ENCODE data around the gene DOK1. TPM values are rescaled to one million over a fixed set of nuclear protein-coding genes. Genes with fewer than 3 reads are reported as not detected.

DOK1 gene
- total RNA-seq, 1 donor from 2014 or later = 37.2 TPM

- no peak for DNase-seq (ENCODE audit: low spot score)
- Mint-ChIP-seq H3K36me3 (ENCODE audit: low read depth) (peaks cover 12% of the 10 kb centered on the region), H3K4me3 (peak overlapping the region; percentile 77), H3K27me3 (ENCODE audit: insufficient read depth) (peaks cover 66% of the 10 kb centered on the region), H3K4me1 (ENCODE audit: low read depth) (peaks cover 16% of the 10 kb centered on the region), H3K27ac (peak overlapping the region; percentile 49), H3K9me3 (no peaks in the 10 kb centered on the region)
- intact Hi-C loops (cut with micrococcal nuclease) = no loop called here
These were observed 39.1 kb upstream of the DOK1 start for GRCh38 chr2:74515271-74515980.

- Mint-ChIP-seq H3K9me3 (no peaks in the 10 kb centered on the region), H3K27me3 (ENCODE audit: insufficient read depth) (peaks cover 65% of the 10 kb centered on the region), H3K27ac (no peak overlapping the region), H3K4me1 (ENCODE audit: low read depth) (peaks cover 16% of the 10 kb centered on the region), H3K36me3 (ENCODE audit: low read depth) (peaks cover 12% of the 10 kb centered on the region), H3K4me3 (peak overlapping the region; percentile 81)
- intact Hi-C loops (cut with micrococcal nuclease) = loop anchor here (1.0 kb wide), 2 partner anchors 9 to 13 kb away; partner anchors contain the start of genes AUP1, HTRA2 and PCGF1
- peak; percentile 72 for DNase-seq (ENCODE audit: low spot score)
These were observed 38.4 kb upstream of the DOK1 start for GRCh38 chr2:74515981-74516633.

GRCh38 chr2:74516650-74517049 is 37.9 kb upstream of the DOK1 start:
- no peak overlapping the region for H3K27ac Mint-ChIP-seq
- peaks cover 12% of the 10 kb centered on the region for H3K36me3 Mint-ChIP-seq (ENCODE audit: low read depth)
- intact Hi-C loops (cut with micrococcal nuclease) = loop anchor here (1.0 kb wide), 2 partner anchors 9 to 13 kb away; partner anchors contain the start of genes AUP1, HTRA2 and PCGF1
- peaks cover 16% of the 10 kb centered on the region for H3K4me1 Mint-ChIP-seq (ENCODE audit: low read depth)
- no peaks in the 10 kb centered on the region for H3K9me3 Mint-ChIP-seq
- DNase-seq (ENCODE audit: low spot score) = no peak
- peaks cover 61% of the 10 kb centered on the region for H3K27me3 Mint-ChIP-seq (ENCODE audit: insufficient read depth)
- H3K4me3 Mint-ChIP-seq = peak overlapping the region; percentile 81

- Mint-ChIP-seq H3K4me3 (no peak overlapping the region), H3K4me1 (ENCODE audit: low read depth) (peaks cover 27% of the 10 kb centered on the region), H3K27ac (no peak overlapping the region), H3K9me3 (no peaks in the 10 kb centered on the region), H3K27me3 (ENCODE audit: insufficient read depth) (peaks cover 24% of the 10 kb centered on the region), H3K36me3 (ENCODE audit: low read depth) (peaks cover 27% of the 10 kb centered on the region)
- intact Hi-C loops (cut with micrococcal nuclease) = no loop called here
- no peak for DNase-seq (ENCODE audit: low spot score)
These were observed 32.0 kb upstream of the DOK1 start for GRCh38 chr2:74522516-74522915.

GRCh38 chr2:74524005-74524404 is 30.5 kb upstream of the DOK1 start:
- H3K36me3 Mint-ChIP-seq (ENCODE audit: low read depth) = peaks cover 36% of the 10 kb centered on the region
- no peak overlapping the region for H3K4me3 Mint-ChIP-seq
- intact Hi-C loops (cut with micrococcal nuclease) = no loop called here
- peaks cover 39% of the 10 kb centered on the region for H3K4me1 Mint-ChIP-seq (ENCODE audit: low read depth)
- peaks cover 9% of the 10 kb centered on the region for H3K27me3 Mint-ChIP-seq (ENCODE audit: insufficient read depth)
- no peak for DNase-seq (ENCODE audit: low spot score)
- H3K9me3 Mint-ChIP-seq = no peaks in the 10 kb centered on the region
- H3K27ac Mint-ChIP-seq = no peak overlapping the region

GRCh38 chr2:74524955-74525716 is 29.4 kb upstream of the DOK1 start:
- H3K4me1 Mint-ChIP-seq (ENCODE audit: low read depth) = peaks cover 39% of the 10 kb centered on the region
- H3K36me3 Mint-ChIP-seq (ENCODE audit: low read depth) = peaks cover 37% of the 10 kb centered on the region
- intact Hi-C loops (cut with micrococcal nuclease) = no loop called here
- H3K9me3 Mint-ChIP-seq = no peaks in the 10 kb centered on the region
- H3K27me3 Mint-ChIP-seq (ENCODE audit: insufficient read depth) = peaks cover 7% of the 10 kb centered on the region
- H3K27ac Mint-ChIP-seq = no peak overlapping the region
- no peak for DNase-seq (ENCODE audit: low spot score)
- H3K4me3 Mint-ChIP-seq = no peak overlapping the region

- H3K36me3 Mint-ChIP-seq (ENCODE audit: low read depth) = peaks cover 39% of the 10 kb centered on the region
- peak within 1 kb of the TSS; percentile 99 for H3K4me3 Mint-ChIP-seq
- peaks cover 2% of the 10 kb centered on the region for H3K27me3 Mint-ChIP-seq (ENCODE audit: insufficient read depth)
- H3K27ac Mint-ChIP-seq = peak within 1 kb of the TSS; percentile 64
- intact Hi-C loops (cut with micrococcal nuclease) = no loop called here
- DNase-seq (ENCODE audit: low spot score) = no peak
- H3K4me1 Mint-ChIP-seq (ENCODE audit: low read depth) = peaks cover 45% of the 10 kb centered on the region
- no peaks in the 10 kb centered on the region for H3K9me3 Mint-ChIP-seq
These were observed 28.5 kb upstream of the DOK1 start, which contains the start of gene DQX1 for GRCh38 chr2:74525717-74526648. DQX1 (minus strand) TSS chr2:74526231; CDS start chr2:74525729, 502 bp downstream.

- H3K27me3 Mint-ChIP-seq (ENCODE audit: insufficient read depth) = no peaks in the 10 kb centered on the region
- intact Hi-C loops (cut with micrococcal nuclease) = no loop called here
- H3K9me3 Mint-ChIP-seq = no peaks in the 10 kb centered on the region
- peak overlapping the region; percentile 99 for H3K4me3 Mint-ChIP-seq
- H3K4me1 Mint-ChIP-seq (ENCODE audit: low read depth) = peaks cover 52% of the 10 kb centered on the region
- DNase-seq (ENCODE audit: low spot score) = no peak
- H3K27ac Mint-ChIP-seq = no peak overlapping the region
- peaks cover 44% of the 10 kb centered on the region for H3K36me3 Mint-ChIP-seq (ENCODE audit: low read depth)
These were observed 27.8 kb upstream of the DOK1 start for GRCh38 chr2:74526649-74527230.

- Mint-ChIP-seq H3K27me3 (ENCODE audit: insufficient read depth) (no peaks in the 10 kb centered on the region), H3K27ac (peak overlapping the region; percentile 88), H3K36me3 (ENCODE audit: low read depth) (peaks cover 53% of the 10 kb centered on the region), H3K9me3 (no peaks in the 10 kb centered on the region), H3K4me1 (ENCODE audit: low read depth) (peaks cover 54% of the 10 kb centered on the region), H3K4me3 (peak overlapping the region; percentile 99)
- intact Hi-C loops (cut with micrococcal nuclease) = loop anchor here (2.0 kb wide), 1 partner anchor 431 kb away; the partner anchor contains the start of gene POLE4
- DNase-seq (ENCODE audit: low spot score) = no peak
These were observed 26.8 kb upstream of the DOK1 start for GRCh38 chr2:74527741-74528140.

- Mint-ChIP-seq H3K36me3 (ENCODE audit: low read depth) (peaks cover 57% of the 10 kb centered on the region), H3K4me3 (peak overlapping the region; percentile 99), H3K9me3 (no peaks in the 10 kb centered on the region), H3K27ac (peak overlapping the region; percentile 95), H3K27me3 (ENCODE audit: insufficient read depth) (no peaks in the 10 kb centered on the region), H3K4me1 (ENCODE audit: low read depth) (peaks cover 49% of the 10 kb centered on the region)
- intact Hi-C loops (cut with micrococcal nuclease) = loop anchor here (1.0 to 2.0 kb wide), 14 partner anchors 12 to 791 kb away; partner anchors contain the start of genes C2orf81, MRPL53, PCGF1 and POLE4
- no peak for DNase-seq (ENCODE audit: low spot score)
These were observed 25.7 kb upstream of the DOK1 start for GRCh38 chr2:74528600-74529356.
